CD4-positive, alpha-beta T cell treated with Interleukin-17A for 1 hour (primary cell): ENCODE data around the gene FN3KRP.
A peak's percentile ranks its signal among the peaks of the same experiment; 100 is the strongest.

Experiments used
- DNase-seq: peaks from one replicate; pipeline ENCODE4 v3.0.0-alpha.2; 2020

FN3KRP gene, protein sequence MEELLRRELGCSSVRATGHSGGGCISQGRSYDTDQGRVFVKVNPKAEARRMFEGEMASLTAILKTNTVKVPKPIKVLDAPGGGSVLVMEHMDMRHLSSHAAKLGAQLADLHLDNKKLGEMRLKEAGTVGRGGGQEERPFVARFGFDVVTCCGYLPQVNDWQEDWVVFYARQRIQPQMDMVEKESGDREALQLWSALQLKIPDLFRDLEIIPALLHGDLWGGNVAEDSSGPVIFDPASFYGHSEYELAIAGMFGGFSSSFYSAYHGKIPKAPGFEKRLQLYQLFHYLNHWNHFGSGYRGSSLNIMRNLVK

DNA sequence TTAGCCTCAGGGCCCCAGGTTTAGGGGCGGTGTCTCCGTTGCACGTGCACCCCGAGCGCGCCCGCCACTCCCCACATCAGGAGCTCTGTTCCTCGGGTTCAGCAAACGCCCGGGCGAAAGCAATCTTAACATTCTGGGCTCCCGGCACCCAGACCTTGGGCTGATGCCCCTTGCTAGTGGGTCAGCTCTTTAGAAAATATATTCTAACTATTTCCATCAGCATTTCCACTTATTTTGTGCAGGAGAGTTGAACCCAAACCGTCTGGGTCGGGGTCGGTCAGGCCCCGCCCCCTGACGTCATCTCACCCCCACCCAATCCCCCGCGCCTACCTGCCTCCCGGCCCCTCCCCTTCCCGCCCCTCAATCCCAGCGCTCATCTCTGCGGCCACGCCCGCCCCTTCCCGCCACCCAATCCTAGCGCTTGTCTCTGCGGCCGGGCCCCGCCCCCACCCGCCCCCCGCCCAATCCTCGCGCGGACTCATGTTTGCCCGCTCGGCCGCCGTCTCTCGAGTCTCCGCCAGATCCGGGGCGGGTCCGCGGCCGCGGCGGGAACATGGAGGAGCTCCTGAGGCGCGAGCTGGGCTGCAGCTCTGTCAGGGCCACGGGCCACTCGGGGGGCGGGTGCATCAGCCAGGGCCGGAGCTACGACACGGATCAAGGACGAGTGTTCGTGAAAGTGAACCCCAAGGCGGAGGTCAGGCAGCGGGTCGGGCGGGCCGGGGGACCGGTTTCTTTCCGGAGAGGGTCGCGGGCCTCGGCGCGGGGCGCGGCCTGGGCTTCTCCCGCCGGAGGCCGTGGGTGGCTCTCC, at the start of gene FN3KRP:
Gene FN3KRP, plus strand, starts transcription at position 504 of the 808 bp plus-strand sequence. Its CDS starts 50 bp downstream, at position 554.
- DNase-seq: peak; percentile 95

DNA sequence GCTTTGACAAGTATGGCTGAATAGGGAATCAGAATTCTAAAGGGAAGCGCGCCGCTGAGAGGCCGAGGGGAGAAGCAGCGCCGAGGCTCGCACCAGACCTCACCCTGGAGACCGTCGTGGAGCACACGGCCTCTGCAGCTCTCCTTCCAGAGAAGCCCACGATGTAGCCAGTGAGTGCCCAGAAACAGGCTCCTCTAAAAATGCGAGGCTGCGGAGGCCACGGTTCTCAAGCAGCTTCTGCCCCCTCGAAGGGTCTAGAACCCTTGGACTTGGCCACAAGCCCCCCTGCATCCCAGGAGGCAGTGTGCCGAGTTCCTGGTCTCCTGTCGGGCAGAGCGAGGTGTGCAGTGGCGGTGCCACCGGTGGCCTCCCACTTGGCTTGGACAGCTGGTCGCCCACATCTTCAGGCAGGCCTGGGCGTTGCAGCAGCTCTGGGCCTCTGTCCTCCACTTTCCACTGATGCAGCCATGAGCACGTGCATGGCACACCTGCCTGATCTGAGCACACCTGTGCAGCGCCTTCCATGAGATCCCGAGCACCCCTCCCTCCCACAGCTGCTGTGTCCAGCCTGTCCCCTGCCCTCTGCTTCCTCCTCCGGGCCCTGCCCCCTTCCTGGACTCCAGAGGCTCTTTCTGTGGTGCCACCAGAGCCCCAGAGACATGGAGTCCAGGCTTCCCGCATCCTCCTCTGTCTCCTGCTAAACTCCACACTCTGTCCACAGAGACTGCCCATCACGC, 49.4 kb upstream of the FN3KRP start:
- DNase-seq: no peak

DNA sequence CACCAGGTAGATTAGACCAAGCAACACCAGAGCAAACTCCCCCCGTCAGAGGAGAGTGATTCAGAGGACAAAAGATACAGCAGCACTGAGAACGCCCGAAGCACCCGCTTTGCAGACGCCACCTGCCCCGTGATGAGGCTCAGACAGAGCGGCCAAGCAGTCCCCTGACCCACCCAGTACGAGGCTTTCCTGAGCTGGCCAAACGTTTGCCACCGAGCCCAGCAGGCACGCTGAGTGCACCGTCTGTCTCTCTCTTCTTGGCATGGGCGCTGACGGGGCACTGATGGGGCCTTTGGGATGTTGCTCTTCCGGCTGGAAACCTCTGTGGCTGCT, 48.9 kb upstream of the FN3KRP start:
- no peak for DNase-seq

DNA sequence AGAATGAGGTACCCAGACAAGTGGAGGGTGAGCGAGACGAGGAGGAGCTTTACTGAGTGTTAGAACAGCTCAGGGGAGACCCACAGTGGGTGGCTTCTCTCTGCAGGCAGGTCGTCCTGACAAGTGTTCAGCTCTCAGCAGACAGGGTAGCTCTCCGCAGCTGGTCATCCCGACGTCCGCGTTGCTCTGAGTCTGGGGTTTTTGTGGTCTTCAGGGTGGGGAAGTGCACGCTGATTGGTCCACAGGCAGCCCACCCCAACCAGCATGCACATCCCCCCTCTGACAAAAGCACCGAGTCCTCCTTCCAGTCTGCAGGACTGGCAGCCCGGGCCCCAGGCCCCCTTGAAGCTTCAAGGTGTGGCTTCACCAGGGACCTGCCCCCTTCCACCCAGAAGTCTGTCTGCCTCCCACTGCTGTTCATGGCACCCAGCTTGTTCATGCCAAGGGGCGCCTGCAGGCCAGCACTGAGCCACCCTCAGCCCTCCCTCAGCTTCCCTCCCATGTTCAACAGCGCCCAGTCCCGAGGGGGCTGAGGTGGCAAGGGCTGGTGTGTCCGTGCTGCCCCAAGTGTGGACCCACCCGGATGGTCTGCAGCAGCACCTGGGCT, 48.4 kb upstream of the FN3KRP start:
- no peak for DNase-seq

DNA sequence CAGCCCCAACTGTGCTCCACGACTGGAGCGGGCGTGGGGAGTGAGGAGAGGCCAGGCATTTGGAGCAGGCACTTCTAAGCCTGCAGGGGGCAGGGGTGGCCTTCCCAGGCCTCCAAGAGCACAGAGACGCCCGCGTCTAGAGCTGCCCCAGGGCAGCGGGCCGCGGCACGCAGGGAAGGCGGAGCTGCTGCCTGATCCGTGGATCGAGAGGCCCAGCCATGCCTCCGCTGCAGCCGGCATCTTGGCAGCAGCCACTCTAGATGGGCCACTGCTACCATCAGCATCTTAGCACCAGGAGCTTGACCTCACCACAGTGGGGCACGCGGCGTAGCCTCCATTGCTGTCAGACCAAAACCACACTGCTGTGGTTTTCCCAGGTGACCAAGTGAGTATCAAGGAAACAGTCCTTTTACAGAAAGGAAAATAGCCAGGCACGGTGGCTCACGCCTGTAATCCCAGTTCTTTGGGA, 47.8 kb upstream of the FN3KRP start:
- DNase-seq: peak; percentile 32

DNA sequence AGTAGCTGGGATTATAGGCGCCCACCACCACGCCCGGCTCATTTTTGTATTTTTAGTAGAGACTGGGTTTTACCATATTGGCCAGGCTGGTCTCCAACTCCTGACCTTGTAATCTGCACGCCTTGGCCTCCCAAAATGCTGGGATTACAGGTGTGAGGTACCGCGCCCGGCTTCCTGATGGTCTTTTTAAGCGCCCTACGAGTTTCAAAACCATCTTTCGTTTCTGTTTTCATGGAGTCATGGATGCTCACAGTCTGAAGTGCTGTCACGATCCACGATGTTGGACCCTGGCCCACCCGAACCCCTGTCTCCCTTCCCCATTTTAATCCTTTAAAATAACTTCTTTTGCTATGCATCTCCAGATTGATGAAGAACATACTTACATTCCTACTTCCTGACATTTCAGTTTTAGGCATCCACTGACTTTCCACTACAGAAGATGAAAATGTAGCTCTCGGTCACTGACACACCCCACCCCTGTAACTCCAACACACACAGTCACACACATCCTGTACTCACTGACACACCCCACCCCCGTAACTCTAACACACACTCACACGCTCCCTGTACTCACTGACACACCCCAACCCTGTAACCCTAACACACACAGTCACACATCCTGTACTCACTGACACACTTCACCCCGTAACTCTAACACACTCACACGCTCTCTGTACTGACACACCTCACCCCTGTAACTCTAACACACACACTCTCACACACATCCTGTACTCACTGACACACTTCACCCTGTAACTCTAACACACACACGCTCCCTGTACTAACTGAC, 45.6 kb upstream of the FN3KRP start:
- no peak for DNase-seq

DNA sequence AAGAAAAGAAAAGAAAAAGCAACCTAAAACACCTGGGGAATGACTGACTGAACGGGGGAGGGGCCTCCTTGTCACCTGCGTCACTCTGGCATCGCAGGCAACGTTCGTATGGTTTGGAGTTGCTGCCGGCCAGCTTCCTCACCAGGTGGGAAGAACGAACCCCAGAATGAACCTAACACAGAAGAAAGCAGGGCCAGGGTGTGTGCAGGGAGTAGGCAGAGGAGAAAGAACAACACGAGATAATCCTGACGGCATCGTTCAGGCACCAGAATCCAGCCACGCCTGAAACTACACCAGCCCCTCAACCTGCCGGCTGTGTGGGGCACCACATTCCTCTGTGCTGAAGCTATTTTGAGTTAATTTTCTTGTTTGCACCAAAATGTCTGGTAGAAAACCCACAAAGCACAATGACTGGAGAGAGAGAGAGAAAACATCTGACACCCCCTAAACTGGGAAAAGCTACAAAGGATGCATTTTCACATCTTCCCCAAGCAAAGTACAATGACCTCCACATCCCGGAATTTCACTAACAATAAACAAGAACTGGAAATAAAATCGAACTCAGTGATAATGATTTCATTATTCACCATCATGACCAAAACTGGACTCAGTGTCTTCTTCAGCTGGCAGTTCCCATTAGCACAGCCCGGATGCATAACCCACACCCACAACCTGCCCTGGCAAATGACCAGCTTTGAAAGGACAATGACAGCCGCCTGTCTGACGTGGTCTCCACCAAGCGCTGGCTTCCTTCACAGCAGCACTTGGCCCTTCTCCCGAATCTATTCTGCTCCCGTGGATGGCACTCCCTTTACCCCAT, 41.6 kb upstream of the FN3KRP start:
- DNase-seq: no peak

DNA sequence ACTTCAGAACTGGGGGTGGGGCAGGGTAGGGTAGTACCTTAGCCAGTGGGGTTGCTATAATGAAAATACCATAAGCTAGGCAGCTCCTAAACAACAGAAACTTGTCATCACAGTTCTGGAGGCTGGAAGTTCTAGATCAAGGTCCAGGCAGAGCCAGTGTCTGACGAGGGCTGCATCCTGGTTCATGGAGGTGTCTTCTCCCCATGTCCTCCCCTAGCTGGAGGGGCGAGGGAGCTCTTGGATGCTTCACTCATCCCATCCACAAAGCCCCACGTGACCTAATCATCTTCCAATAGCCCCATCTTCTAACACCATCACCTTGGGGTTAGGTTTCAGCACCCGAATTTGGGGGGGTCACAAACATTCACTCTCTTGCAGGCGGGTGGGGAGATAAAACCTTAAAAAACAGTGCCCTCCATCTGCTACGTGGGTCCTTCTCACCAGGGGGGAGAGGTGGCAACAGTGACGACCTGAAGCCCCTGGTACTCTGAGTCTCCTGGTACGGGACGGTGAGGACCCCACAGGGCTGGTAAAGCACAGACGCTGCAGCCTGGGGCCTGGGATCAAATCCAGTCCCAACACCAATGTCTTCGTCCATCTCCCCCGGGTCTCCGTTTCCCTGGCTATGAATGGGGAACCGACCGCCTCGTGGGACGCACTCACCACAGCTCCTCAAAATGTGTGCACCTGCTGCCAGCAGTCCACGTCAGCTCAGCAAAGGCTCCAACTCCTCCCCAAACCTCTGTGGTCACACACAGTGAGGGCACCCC, 40.8 kb upstream of the FN3KRP start:
- no peak for DNase-seq

DNA sequence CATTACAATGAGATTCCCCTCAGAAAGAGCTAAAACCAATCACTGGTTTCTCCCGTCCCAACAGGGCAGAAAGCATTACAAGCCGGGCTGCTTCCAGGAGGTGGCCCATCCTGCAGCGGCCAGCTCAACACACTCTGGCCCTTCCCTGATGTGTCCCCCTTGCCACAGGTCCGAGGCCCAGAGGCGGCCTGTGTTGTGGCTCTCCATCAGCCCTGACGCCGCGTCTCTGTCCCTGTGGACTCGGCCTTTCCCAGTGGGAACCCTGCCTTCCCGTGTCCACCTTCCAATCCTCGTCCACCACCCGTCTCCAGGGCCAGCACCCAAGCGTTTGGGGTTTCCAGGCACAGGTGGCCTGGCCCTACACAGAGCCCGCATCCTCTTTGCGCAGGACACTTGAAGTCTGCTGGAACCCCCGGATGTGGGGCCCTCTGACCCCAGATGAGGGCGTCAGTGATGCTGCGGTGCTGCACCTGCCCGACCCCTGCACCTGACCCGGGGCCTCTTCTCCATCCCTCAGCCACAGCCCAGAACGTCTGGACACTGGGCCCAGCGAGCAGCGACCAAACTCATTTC, 39.1 kb upstream of the FN3KRP start:
- DNase-seq: no peak

DNA sequence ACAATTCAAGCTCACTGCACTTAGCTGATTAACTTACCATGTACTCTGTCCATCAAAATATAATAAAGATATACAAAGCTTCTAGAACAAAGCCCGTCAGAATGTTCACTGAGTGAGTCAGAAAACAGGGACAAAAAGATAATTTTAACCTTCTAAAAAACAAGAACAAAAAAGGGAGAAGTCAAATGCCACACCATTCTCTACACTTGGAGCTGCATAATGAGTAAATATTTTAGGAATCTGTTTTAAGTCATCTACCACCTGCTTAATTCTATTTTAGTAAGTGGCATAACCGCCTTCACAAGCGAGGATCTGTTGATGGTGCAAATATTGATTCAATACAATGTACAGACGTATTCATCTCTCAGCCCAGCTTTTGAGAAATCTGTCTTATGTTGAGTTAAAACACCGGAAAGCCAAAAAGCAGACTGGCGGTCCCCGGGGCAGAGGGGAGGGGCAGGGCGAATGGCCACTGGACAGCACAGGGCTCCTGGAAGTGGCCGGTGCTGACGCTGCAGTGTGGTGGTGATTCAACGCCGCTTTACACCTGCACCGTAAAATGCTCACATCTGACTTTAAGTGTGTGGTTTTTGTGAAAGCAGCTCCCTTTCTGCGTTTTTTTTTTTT, 38.1 kb upstream of the FN3KRP start:
- no peak for DNase-seq

DNA sequence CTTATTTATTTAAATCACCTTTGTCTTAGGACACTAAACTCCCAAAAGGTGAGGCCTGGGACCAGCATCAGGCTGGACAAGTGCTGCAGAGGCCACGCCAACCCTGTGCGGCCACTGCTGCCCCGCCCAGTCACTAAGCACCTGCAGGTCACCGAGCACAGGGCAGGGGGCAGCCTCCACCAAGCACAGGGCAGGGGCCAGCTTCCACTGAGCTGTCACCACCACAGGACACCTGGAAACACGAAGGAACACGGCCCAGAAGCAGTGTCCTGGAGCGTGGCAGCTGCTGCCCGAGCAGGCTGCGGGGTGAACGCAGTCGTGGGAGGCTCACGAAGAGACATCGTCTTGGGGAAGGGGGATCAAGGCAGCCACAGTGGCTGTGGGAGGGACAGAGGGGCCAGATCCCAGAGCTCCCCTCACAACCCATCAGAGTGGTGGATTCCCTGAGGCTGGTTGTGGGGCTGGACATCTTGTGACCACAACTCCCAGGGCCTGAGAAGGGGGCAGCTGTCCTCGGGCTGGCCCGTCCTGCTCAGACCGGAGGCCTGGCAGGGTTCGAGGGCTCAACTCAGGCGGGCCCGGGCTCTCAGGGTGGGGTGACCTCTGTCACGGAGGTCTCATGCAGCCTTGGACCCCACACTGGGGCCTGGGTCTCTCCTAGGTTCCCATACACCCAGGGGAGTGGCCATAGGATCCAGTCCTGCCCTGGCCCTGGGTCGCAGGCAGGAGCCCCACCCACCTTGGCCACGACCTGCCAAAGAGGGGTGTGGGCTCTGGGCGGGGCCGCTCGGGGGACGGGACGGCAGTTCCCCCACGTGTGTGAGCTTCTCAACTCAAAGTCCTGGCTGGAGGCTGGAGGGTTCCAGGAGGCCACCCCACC, 36.7 kb upstream of the FN3KRP start:
- no peak for DNase-seq

DNA sequence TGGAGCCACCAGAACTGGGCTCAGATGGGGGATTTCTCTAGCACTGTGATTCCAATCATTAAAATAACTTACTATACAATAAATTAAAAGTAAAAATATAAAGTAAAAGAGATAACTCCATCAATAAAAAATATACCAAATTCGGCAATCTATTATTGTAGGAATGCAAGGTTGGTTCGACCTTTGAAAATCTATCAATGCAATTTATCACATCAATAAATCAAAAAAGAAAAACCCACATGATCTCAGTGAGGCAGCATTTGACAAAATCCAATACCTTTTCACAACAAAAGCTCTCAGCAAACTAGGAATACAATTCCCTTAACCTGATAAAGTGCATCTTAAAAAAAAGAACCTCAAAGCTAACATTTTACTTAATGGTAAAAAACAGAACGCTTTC, 35.0 kb upstream of the FN3KRP start:
- DNase-seq: no peak

DNA sequence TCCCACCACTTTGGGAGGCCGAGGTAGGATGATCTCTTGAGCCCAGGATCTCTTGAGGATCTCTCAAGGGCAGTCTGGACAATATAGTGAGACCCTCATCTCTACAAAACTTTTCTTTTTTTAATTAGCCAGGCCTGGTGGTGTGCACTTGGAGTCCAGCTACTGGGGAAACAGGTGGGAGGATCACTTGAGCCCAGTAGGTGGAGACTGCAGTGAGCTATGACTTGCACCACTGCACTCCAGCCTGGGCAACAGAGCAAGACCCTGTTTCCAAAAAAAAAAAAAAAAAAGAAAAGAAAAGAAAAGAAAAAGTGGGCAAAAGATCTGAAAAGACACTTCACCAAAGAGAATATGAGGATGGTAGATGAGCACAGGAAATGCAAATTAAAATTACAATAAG, 33.0 kb upstream of the FN3KRP start:
- no peak for DNase-seq

DNA sequence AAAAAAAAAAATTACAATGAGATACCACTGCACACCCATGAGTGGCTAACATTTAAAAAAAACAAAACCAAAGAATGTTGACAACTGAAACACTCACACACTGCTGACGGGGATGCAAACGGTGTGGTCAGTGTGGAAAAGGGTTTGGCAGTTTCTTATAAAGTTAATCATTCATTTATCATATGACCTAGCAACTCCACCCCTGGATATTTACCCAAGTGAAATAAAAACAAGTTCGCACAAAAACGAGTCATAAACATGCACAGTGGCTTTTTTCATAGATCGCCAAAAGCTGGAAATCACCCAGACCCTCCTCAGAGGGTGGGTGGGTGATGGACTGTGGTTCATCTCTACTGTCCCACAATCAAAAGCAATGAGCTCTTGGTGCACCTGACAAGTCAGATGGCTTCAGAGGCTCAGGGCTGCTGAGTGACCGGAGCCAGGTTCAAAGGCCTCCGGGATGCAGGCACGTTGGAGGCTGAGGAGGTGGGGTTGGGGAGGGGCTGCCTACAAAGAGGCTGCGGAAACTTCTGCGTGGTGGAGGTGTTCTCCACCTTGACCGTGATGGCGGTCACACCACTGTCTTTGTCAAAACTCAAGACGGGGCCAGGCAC, 32.2 kb upstream of the FN3KRP start:
- DNase-seq: no peak

DNA sequence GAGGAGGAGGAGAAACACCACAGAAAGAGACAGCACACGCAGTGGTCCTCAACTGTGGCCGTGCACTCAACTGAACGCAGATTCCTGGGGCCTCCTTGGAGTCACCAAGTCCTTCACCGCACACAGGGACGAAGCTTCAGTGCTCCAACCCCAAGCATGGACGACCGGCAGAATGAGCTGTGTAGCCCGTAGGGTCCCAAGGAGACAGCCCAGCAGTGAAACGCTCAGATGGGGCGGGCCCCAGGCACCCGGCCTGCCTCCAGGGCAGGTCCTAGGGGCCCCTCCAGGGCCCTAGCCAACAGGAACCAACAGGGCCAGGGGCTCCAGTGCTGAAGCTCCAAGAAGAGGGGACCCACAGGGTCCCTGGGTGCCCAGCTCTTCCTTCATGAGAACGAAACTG, 31.2 kb upstream of the FN3KRP start:
- no peak for DNase-seq

DNA sequence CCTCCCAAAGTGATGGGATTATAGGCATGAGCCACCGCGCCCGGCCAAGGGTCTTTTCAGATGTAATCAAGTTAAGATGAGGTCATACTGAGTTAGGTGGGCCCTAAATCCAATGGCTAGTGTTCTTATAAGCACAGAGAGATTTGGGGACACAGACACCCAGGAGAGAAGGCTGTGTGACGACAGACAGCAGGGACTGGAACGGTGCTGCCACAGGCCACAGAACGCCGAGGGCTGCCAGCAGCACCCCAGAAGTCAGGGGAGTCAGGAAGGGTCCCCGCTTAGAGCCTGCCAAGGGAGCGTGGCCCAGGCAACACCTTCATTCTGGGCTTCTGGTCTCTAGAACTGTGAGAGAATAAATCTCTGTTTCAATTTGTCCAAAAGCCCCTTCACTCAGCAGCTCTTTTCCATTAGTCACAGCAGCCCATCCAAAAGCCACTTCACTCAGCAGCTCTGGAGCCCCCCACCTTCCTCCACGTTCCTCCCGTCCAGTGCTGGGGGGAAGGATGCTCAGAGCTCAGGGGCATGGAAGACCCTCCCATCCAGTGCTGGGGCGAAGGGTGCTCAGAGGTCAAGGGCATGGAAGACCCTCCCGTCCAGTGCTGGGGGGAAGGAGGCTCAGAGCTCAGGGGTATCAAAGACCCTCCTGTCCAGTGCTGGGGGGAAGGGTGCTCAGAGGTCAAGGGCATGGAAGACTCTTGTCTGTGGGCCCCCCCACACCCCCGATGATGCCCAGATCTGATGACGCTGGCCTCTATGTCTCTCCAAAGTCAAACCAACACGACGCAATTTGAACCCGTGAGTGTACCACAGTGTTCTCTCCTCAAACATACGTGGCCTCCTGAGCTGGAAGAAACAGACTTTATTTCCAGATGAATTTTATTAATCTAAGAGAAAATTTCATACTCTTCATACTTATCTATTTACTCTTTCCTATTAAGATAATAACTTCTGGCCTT, 29.9 kb upstream of the FN3KRP start:
- DNase-seq: no peak

DNA sequence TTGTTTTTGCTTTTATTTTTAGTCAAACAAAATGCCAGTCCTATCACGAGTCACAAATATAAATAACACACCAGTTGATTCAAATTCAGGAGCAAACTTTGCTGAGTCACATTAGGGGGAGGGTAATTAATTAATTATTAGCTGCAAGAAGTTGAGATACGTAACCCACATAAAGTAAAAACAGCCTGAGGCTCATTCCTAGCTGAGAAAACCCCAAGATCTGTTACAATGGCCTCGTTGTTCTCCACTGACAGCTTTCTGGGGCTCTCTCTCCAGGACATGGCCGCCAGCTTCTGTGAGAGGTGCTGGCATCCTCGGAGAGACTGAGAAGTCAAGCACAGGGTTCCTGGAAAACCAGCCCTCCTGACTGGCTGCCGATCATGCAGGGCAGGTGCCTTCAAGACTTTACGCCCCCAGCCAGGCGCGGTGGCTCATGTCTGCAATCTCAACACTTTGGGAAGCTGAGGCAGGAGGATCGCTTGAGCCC, 29.1 kb upstream of the FN3KRP start:
- no peak for DNase-seq
